ENCODE results near the gene ARHGAP26. TPM values are rescaled to one million over a fixed set of nuclear protein-coding genes. Genes with fewer than 3 reads are reported as not detected.

Gene ARHGAP26
- total and polyA plus RNA-seq, 2 donors (not counting 1 experiment from before 2014, with no cell fraction given) = 4.1 to 6.8 TPM

DNA sequence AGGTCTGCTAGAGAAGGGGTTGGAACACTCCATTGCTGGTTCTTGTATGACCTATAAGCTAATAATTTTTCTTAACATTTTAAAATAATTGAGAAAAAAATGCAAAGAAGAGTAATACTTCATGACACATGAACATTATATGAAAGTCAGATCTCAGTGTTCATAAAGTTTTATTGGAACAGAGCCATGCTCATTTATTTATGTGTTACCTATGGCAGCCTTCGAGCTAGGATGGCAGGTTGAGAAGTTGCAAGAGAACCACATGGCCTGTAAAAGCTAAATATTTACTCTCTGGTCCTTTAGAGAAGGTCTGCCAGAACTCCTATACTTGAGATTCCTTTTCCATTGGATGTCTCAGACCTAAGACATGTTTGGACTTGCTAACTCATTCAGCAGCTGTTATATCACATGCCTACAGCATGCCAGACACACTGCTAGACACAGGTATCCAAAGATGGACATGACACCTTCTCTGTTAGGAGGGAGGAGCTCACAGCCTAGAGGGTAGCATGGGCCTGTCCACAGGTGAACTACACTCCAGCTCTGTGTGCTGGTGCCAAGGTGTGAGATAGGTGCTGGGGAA is 304.3 kb downstream of the ARHGAP26 start:
- Histone ChIP-seq H3K79me2 (ENCODE audit: control insufficient read depth, insufficient read depth, low read length) (no peaks in the 10 kb centered on the region), H4K20me1 (ENCODE audit: control insufficient read depth, extremely low read depth, insufficient read depth, low read length) (no peaks in the 10 kb centered on the region), H3K4me1 (ENCODE audit: control insufficient read depth, extremely low read depth, insufficient read depth, low read length) (no peaks in the 10 kb centered on the region), H3K27ac (ENCODE audit: insufficient read depth, low read length) (no peak overlapping the region), H2AFZ (ENCODE audit: low read length) (no peak overlapping the region), H3K36me3 (ENCODE audit: control insufficient read depth, insufficient read depth, low read length) (no peaks in the 10 kb centered on the region), H3K27me3 (ENCODE audit: control insufficient read depth, insufficient read depth, low read length) (no peaks in the 10 kb centered on the region), H3K4me2 (ENCODE audit: extremely low read depth, insufficient read depth, low read length) (no peak overlapping the region), H3K4me3 (replicated peaks in 1 of 4; ENCODE audit: control extremely low read depth in 1 of 4, insufficient read depth in 1 of 4, low read depth in 3 of 4, low read length in 4 of 4) (no peak overlapping the region), H3K9me3 (ENCODE audit: control insufficient read depth, insufficient read depth, low read depth, low read length) (no peaks in the 10 kb centered on the region), H3K9ac (ENCODE audit: insufficient read depth, low read length) (no peak overlapping the region)
- peak in 1 of 2 donors; percentile 36 for DNase-seq (ENCODE audit: low read depth in 2 of 2)
- TF ChIP-seq EZH2 (IDR thresholded peaks at IDR 0.05; ENCODE audit: low read length, missing control alignments) (no peak), CTCF (conservative IDR thresholded peaks at IDR 0.05 in 1 of 2, IDR thresholded peaks at IDR 0.05 in 1 of 2; ENCODE audit: low read depth in 1 of 2, low read length in 2 of 2) (no peak)

DNA sequence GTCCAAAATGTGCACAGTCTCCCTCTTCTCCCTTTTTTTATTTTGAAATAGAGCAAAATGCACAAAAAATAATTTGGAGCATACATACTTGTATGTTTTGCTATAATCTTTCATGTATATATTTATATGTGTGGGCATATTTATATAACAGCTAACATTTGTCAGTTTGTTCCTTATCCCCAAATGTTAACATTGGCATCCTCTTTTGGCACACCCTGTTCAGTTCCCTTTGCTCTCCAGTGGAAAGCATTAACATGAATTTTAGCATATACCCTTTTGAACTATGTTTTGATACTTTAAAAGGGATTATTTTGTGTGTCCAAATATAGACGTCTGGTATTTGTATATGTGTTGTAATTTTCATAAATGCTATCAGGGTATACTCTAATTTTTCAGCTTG is 306.2 kb downstream of the ARHGAP26 start:
- no peak overlapping the region for H3K27ac ChIP-seq (ENCODE audit: insufficient read depth, low read length)
- DNase-seq (ENCODE audit: low read depth in 2 of 2) = no peak
- no peaks in the 10 kb centered on the region for H3K27me3 ChIP-seq (ENCODE audit: control insufficient read depth, insufficient read depth, low read length)
- no peaks in the 10 kb centered on the region for H3K9me3 ChIP-seq (ENCODE audit: control insufficient read depth, insufficient read depth, low read depth, low read length)
- H3K4me3 ChIP-seq (replicated peaks in 1 of 4; ENCODE audit: control extremely low read depth in 1 of 4, insufficient read depth in 1 of 4, low read depth in 3 of 4, low read length in 4 of 4) = no peak overlapping the region
- H4K20me1 ChIP-seq (ENCODE audit: control insufficient read depth, extremely low read depth, insufficient read depth, low read length) = no peaks in the 10 kb centered on the region
- no peak overlapping the region for H3K9ac ChIP-seq (ENCODE audit: insufficient read depth, low read length)
- no peak overlapping the region for H2AFZ ChIP-seq (ENCODE audit: low read length)
- no peaks in the 10 kb centered on the region for H3K4me1 ChIP-seq (ENCODE audit: control insufficient read depth, extremely low read depth, insufficient read depth, low read length)
- no peak overlapping the region for H3K4me2 ChIP-seq (ENCODE audit: extremely low read depth, insufficient read depth, low read length)
- H3K36me3 ChIP-seq (ENCODE audit: control insufficient read depth, insufficient read depth, low read length) = no peaks in the 10 kb centered on the region
- no peaks in the 10 kb centered on the region for H3K79me2 ChIP-seq (ENCODE audit: control insufficient read depth, insufficient read depth, low read length)
- TF ChIP-seq CTCF (conservative IDR thresholded peaks at IDR 0.05 in 1 of 2, IDR thresholded peaks at IDR 0.05 in 1 of 2; ENCODE audit: low read depth in 1 of 2, low read length in 2 of 2) = no peak

DNA sequence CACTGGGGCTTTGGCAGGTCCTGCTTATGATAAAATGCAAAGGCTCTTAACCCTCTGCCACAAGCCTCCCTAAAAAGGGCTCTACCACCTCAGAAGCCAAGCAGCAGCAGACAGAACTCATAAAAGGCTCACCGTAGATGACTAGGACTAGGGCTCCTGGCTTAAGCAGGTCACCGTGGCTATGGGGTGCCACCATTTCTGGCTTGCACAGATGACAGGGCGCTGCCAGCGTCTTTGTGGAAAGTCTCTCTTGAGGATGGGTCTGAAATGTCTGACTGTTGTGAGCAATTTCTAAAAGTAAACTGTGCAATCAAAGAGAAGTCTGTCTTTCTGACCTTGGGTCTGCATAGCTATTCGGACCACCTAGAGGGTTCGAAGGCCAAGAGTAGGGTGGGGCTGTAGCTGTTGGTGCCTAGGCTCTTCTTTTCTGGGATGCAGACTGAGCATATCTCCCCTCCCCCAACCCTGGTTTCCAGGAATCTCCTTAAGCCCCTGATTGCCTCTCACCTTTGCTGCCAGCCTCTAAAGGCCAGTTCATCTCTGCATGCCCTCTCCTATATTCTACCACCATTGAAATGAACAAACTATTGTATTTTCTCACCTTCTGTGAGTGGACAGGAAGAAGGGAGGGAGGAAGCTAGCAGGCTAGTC is 307.4 kb downstream of the ARHGAP26 start:
- Histone ChIP-seq H2AFZ (ENCODE audit: low read length) (no peak overlapping the region), H3K9me3 (ENCODE audit: control insufficient read depth, insufficient read depth, low read depth, low read length) (no peaks in the 10 kb centered on the region), H3K4me1 (ENCODE audit: control insufficient read depth, extremely low read depth, insufficient read depth, low read length) (no peaks in the 10 kb centered on the region), H3K4me2 (ENCODE audit: extremely low read depth, insufficient read depth, low read length) (no peak overlapping the region), H3K36me3 (ENCODE audit: control insufficient read depth, insufficient read depth, low read length) (no peaks in the 10 kb centered on the region), H3K27ac (ENCODE audit: insufficient read depth, low read length) (no peak overlapping the region), H3K27me3 (ENCODE audit: control insufficient read depth, insufficient read depth, low read length) (no peaks in the 10 kb centered on the region), H3K79me2 (ENCODE audit: control insufficient read depth, insufficient read depth, low read length) (no peaks in the 10 kb centered on the region), H4K20me1 (ENCODE audit: control insufficient read depth, extremely low read depth, insufficient read depth, low read length) (no peaks in the 10 kb centered on the region), H3K9ac (ENCODE audit: insufficient read depth, low read length) (no peak overlapping the region), H3K4me3 (replicated peaks in 1 of 4; ENCODE audit: control extremely low read depth in 1 of 4, insufficient read depth in 1 of 4, low read depth in 3 of 4, low read length in 4 of 4) (no peak overlapping the region)
- DNase-seq (ENCODE audit: low read depth in 2 of 2) = no peak
- TF ChIP-seq CTCF (conservative IDR thresholded peaks at IDR 0.05 in 1 of 2, IDR thresholded peaks at IDR 0.05 in 1 of 2; ENCODE audit: low read depth in 1 of 2, low read length in 2 of 2) (no peak), EZH2 (IDR thresholded peaks at IDR 0.05; ENCODE audit: low read length, missing control alignments) (no peak)
